ENCODE measurements around the gene MINDY4.

- TF ChIP-seq CTCF (IDR thresholded peaks at IDR 0.05; ENCODE audit: low read depth, low read length, poor library complexity, severe bottlenecking): no peak
- TF ChIP-seq EZH2phosphoT487 (IDR thresholded peaks at IDR 0.05; ENCODE audit: borderline replicate concordance, low read length): no peak
Observed at GRCh38 chr7:30760514-30761213, 10.6 kb upstream of the MINDY4 start.
